BE2C (cell line): Measurements from ENCODE around the gene SNAP91.

Experiments
- DNase-seq: peaks from one replicate; pipeline ENCODE4 v3.0.0-alpha.2; 2020
- H3K27me3 ChIP-seq: fragments of 250-450 bp; sonication (Bioruptor Pico); 2 replicates; pipeline ENCODE4 v1.5.1; 2020; ENCODE audit warnings: mild to moderate bottlenecking
- H3K36me3 ChIP-seq: fragments of 250-450 bp; sonication (Bioruptor Pico); 2 replicates; pipeline ENCODE4 v1.5.1; 2020; ENCODE audit warnings: mild to moderate bottlenecking
- H3K4me1 ChIP-seq: fragments of 250-450 bp; sonication (Bioruptor Pico); 2 replicates; pipeline ENCODE4 v1.5.1; 2020
- H3K4me3 ChIP-seq: 2 replicates; pipeline ENCODE4 v1.5.1; 2011; ENCODE audit warnings: low read depth, low read length
- H3K9me3 ChIP-seq: fragments of 250-450 bp; sonication (Bioruptor Pico); 2 replicates; pipeline ENCODE4 v1.5.1; 2020
- TF ChIP-seq, protein P1 (sequence below): IDR thresholded peaks from 2 replicates; pipeline ENCODE4 v1.5.1; 2012; ENCODE audit warnings: mild to moderate bottlenecking, low read depth, low read length

The SNAP91 gene

DNA sequence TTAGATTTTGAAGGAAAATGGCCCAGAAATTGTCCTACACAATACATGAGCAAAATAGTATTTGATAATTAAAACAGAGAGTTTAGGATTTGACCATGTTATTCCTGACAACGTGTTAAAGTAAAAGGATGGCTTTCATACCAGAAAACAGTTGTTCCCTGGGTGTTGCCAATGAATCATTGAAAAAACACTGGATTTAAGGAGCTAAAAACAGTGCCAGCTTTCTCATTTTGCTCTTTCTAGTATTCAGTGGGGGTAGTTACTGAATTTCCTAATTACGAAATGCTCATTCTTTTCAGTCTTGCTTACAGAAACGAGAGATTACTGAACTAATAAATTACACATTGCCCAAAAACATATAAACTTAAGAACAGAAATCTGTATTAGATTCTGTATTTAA, 26.6 kb upstream of the SNAP91 start:
- Histone ChIP-seq H3K36me3 (no peaks in the 10 kb centered on the region), H3K27me3 (no peaks in the 10 kb centered on the region), H3K4me1 (no peaks in the 10 kb centered on the region), H3K9me3 (no peaks in the 10 kb centered on the region), H3K4me3 (no peak overlapping the region)
- DNase-seq, result no peak
- TF ChIP-seq, protein P1, sequence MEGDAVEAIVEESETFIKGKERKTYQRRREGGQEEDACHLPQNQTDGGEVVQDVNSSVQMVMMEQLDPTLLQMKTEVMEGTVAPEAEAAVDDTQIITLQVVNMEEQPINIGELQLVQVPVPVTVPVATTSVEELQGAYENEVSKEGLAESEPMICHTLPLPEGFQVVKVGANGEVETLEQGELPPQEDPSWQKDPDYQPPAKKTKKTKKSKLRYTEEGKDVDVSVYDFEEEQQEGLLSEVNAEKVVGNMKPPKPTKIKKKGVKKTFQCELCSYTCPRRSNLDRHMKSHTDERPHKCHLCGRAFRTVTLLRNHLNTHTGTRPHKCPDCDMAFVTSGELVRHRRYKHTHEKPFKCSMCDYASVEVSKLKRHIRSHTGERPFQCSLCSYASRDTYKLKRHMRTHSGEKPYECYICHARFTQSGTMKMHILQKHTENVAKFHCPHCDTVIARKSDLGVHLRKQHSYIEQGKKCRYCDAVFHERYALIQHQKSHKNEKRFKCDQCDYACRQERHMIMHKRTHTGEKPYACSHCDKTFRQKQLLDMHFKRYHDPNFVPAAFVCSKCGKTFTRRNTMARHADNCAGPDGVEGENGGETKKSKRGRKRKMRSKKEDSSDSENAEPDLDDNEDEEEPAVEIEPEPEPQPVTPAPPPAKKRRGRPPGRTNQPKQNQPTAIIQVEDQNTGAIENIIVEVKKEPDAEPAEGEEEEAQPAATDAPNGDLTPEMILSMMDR, result no peak

DNA sequence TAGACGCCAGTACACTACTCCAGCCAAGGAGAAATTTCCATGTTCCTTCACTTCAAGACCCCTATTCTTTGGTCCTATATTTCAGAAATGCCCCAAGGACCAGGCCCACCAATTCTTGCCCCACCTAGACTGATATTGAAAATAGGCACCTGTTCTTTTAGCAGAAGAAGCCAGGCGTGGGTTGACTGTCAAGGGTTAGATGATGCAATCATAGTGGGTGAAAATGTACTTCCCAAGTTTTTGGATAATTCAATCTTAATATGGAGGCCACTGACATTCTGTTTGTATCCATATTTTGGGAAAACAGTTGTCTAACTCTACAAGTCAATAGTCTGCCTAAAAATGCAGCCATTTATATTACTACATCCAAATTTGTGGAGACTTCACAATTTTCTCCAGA, 21.0 kb upstream of the SNAP91 start:
- Histone ChIP-seq H3K9me3 (no peaks in the 10 kb centered on the region), H3K4me1 (no peaks in the 10 kb centered on the region), H3K4me3 (no peak overlapping the region), H3K27me3 (no peaks in the 10 kb centered on the region), H3K36me3 (no peaks in the 10 kb centered on the region)
- TF ChIP-seq, protein P1, result no peak
- no peak for DNase-seq

DNA sequence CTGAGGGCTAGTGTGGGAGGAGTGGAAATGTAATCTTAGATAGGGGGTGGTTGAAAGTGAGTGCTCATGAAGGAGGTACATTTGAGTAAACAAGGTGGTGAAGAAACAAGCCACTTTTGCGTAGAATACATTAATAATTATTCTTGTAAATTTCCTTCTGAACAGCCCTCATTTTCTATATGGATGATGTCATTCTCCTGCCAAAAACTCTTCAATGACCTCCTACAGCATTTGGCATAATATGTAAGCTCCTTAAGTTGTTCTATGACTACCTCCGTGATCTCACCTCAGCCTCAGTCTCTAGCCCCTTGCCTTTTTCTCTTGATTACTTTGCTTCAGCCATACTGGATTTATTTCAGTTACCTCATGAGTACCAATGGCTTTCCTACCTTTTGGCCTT, 14.0 kb upstream of the SNAP91 start:
- no peak overlapping the region for H3K4me3 ChIP-seq
- no peaks in the 10 kb centered on the region for H3K4me1 ChIP-seq
- H3K9me3 ChIP-seq, result no peaks in the 10 kb centered on the region
- DNase-seq, result no peak
- H3K27me3 ChIP-seq, result no peaks in the 10 kb centered on the region
- H3K36me3 ChIP-seq, result no peaks in the 10 kb centered on the region
- TF ChIP-seq, protein P1, result no peak

DNA sequence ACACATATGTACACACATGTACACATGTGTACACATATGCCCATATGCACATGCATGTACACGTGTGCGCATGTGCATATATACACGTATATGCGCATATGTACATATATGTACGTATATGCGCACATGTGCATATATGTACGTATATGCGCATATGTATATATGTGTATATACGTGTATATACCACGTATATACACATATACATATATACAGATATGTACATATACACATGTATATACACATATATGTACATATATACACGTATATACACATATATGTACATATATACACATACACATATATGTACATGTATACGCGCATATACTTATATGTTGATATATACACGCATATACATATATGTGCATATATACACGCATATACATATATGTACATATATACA, 8.9 kb upstream of the SNAP91 start:
- Histone ChIP-seq H3K4me1 (no peaks in the 10 kb centered on the region), H3K4me3 (no peak overlapping the region), H3K9me3 (no peaks in the 10 kb centered on the region), H3K27me3 (no peaks in the 10 kb centered on the region), H3K36me3 (no peaks in the 10 kb centered on the region)
- DNase-seq, result no peak
- TF ChIP-seq, protein P1, result no peak

DNA sequence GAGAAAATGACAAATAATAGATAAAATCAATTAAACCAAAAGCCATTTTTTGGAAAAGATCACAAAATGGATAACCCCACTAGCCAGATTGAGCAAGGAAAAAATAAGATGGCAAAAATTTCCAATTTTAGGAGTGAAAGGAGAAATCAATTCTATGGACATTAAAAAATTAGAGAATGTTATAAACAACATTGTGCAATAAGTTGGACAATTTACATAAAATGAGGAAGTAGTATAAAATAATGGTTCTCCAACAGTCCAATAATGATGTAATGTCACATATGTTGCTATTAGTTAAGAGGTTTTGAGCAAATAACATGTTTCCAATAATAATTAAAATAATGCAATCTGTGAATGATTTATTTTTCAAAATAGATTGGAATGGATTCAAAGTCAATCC, 3.1 kb upstream of the SNAP91 start:
- Histone ChIP-seq H3K4me3 (no peak overlapping the region), H3K36me3 (no peaks in the 10 kb centered on the region), H3K4me1 (no peaks in the 10 kb centered on the region), H3K9me3 (no peaks in the 10 kb centered on the region), H3K27me3 (no peaks in the 10 kb centered on the region)
- no peak for DNase-seq
- TF ChIP-seq, protein P1, result no peak

DNA sequence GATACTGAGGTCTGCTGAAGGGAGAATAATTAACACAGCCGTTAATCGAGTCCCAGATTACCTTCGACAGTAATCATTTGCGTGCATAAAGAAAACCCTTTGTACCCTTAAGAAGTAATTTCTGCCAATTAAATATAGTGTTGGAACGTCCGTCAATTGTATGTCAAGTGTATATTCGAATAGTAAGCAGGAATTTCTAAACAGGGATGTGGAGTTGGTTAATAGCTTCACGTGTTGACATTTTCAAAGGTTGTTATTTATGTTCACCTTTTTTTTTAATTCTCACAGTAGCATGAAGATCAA, 798 bp upstream of the SNAP91 start:
- no peaks in the 10 kb centered on the region for H3K9me3 ChIP-seq
- no peaks in the 10 kb centered on the region for H3K4me1 ChIP-seq
- no peaks in the 10 kb centered on the region for H3K27me3 ChIP-seq
- peak overlapping the region; percentile 87 for H3K4me3 ChIP-seq
- TF ChIP-seq, protein P1, result no peak
- no peak for DNase-seq
- H3K36me3 ChIP-seq, result no peaks in the 10 kb centered on the region
